NCI-H1930 (cell line): ENCODE measurements around the gene TMEM39A.

Experiments used
- DNase-seq, 2 experiments: peaks; one replicate each; lab custom pipeline; 2025; lab: John Stamatoyannopoulos, UW

Gene TMEM39A

GRCh38 chr3:119453822-119454221 lies 9.6 kb downstream of the TMEM39A start:
- DNase-seq: no peak

- DNase-seq: no peak
Observed at GRCh38 chr3:119444590-119444989, 18.8 kb downstream of the TMEM39A start.

- DNase-seq: no peak
Observed at GRCh38 chr3:119443179-119443578, 20.2 kb downstream of the TMEM39A start.

DNA sequence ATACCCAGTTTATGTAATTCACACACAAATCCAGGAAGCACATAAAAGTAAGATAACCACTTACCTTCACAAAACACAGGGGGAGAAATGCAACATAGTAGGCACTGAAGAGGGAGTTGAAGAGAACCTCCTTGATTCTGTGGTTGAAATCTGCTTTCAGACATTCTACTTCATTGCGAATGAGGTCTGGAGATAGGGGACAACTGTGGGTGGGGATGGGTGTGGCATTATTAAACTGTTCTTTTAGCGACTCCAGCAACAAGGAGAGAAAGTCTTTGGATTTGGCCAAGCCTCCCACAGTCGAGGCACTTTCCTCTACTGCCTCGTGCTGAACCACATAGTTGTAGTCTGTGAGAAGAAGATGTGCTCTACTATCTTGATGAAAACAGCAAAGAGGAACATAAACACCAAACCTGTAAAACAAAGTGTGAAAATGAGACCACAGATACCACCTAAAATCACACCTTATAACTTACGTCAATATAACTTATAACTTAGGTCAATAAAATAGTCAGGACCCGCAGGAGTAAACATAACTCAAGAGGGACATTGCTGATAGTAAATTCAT lies 25.6 kb downstream of the TMEM39A start:
- no peak for DNase-seq

DNA sequence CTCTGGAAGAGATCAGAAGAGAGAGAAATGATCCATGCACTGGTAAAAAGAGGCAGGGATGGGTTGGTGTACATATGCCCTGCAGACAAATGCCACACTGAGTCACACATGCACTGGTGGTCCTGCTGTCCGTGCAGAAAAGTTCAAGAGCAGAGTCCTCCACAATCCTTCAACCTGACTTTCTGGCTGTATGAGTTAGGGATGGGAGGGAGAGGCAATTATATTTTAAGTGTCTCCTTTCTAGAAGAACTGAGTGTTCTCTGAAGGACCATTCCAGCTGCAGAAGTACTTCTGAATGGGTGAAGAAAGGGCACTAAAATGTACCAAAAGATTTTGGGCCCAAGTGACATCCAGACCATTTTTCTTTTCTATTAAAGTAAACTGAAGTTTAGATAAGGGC lies 26.4 kb downstream of the TMEM39A start:
- no peak for DNase-seq

DNA sequence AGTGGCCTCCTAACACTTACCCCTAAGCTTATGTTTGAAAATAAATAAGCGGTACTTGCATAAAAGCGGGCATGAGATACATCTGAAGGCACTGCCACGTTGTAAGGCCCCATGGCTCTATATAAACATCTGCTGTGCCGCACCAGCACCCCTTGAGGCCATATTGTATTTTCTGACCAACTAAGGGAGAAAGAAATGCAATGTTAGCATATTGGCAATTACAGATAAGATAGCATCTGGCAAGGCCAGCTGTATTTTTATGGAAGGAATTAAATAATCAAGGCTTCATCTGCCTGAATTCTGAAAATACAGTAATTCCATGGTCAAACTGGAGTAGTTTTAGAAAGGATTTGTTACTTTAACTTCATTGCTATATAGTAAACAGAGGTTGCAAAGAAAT lies 28.7 kb downstream of the TMEM39A start:
- no peak for DNase-seq

GRCh38 chr3:119433613-119434325 lies 29.6 kb downstream of the TMEM39A start:
- DNase-seq: no peak

- no peak for DNase-seq
Observed at GRCh38 chr3:119428538-119428937, 34.9 kb downstream of the TMEM39A start.

DNA sequence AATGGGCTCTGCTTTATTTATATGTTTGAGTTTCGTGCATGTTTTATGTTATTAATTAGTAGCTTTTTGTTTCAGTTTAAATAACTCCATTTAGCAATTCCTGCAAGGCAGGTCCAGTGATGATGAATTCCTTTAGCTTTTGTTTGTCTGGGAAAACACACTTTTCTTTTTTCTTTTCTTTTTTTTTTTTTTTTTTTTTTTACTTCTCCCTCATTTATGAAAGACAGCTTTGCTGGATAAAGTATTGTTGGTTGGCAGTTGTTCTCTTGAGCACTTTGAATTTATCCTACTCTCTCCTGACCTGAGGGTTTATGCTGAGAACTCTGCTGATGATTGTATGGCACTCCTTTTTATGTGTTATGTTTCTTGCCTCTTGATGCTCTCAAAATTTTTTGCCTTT lies 35.7 kb downstream of the TMEM39A start:
- no peak for DNase-seq

DNA sequence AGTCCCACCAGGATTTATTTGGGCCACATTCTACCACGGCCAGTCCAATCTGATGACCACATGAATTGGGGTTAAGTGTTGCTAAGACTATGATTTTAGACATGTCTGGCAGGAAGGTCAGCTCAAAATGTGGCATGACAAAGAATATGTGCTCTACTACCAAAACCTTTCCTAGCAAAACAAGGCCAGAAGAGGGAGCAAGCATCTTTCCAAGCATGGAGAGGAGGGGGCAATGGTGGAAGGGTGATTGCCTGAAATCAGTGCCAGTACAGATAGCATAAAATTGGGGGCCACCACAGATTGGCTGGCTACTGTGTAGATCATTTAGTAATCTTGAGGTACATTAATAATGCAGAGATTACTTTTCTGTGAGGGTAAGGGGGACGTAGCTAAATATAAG lies 43.2 kb downstream of the TMEM39A start:
- no peak for DNase-seq

DNA sequence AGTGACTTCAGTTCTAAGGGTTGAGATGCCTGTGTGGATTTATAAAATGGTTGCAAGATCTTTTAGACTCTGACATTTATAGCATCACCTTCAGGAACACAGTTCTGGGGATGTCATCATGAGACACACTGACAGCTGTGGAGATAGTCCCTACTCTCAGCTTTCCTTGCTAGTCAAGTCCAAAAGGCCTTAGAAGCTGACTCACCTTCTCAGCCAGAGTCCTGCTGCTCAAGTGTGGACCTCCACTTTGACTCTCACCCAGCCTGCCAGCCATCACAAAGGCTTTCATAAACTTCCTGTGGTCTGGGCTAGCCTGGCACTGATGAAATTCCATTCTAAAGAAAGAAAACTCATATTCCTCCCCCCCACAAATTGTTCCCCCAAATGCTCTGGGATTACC lies 44.8 kb downstream of the TMEM39A start:
- no peak for DNase-seq

DNA sequence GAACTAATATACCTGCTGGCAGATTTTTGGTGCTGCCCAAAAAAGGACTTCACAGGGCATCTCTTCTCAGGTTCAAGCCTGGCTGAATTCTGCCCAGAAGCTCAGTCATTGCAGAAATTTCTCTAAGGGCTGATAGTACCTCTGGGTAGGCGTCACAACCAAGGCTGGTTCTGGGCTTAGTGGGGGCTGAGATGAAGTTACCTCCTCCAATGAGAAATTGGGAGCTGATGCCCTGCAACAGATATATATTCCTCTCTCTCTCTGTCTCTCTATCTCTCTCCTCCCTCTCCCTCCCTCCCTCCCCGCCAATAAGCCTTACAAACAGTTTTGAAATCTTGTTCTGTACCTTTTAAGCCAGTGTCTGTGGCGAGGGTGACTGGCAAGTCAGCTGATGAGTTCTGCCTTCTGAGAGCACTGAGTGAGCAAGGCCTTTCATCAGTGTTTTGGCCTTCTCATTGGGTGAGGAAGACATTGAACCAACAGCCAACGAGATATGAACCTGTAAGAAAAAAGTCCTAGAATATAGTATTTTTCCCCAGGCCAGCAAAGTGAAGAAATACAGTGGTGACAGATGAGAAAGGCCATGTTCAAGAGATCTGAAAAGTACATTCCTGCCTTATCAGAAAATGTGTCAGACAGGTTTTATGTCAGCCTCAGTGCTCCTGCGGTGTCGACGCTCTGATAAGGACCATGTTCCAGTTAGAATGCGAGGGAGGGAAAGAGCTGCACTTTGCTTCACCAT lies 45.5 kb downstream of the TMEM39A start:
- no peak for DNase-seq

- no peak for DNase-seq
Observed at GRCh38 chr3:119416873-119417272, 46.5 kb downstream of the TMEM39A start.

GRCh38 chr3:119413603-119414280 lies 49.7 kb downstream of the TMEM39A start:
- no peak for DNase-seq

- no peak for DNase-seq
Observed at GRCh38 chr3:119409844-119410243, 53.6 kb downstream of the TMEM39A start.

DNA sequence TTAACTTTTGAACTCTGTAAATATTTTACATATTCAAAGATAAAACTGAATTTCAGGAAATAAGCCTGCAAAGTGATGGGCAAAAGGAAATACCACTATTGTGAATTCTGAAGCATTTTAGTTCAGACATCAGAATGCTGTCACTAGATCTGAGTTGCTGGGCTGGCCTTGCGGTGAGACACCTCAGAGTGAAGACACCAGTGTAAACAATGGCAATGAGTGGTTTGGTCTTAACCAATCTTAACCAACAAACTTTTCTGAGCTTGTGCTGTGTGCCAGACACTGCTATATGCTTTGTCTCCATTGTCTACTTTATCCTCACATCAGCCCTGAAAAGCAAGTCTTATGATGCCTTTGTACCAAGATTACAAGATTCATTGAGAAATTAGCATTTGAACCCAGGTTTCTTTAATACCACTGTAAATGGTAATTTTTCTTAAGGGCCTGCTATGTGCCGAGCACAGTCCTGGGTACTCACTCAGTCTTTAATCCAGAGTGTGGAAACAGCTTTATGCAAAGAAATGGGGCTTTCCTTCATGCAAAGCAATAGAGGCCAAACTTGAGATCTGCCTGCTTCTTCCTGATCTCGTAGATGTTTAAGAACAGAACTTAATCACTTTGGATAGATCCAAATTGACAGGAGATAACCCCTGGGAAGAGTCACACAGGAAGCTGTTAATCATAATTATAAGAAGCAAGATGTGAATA lies 55.0 kb downstream of the TMEM39A start:
- DNase-seq: no peak

- no peak for DNase-seq
Observed at GRCh38 chr3:119405315-119405714, 58.1 kb downstream of the TMEM39A start.

- no peak for DNase-seq
Observed at GRCh38 chr3:119403201-119403600, 60.2 kb downstream of the TMEM39A start.

- no peak for DNase-seq
Observed at GRCh38 chr3:119402791-119403190, 60.6 kb downstream of the TMEM39A start.

- no peak for DNase-seq
Observed at GRCh38 chr3:119401503-119402440, 61.6 kb downstream of the TMEM39A start.

GRCh38 chr3:119401069-119401468 lies 62.3 kb downstream of the TMEM39A start:
- DNase-seq: no peak
